HG03342 (cell line): ENCODE data around the gene SCUBE1.

ENCODE experiments used
- ATAC-seq: cut with Tn5 transposase; IDR thresholded peaks from one replicate; pipeline ENCODE4 v1.9.1; 2021; ENCODE audit warnings: mild to moderate bottlenecking, moderate library complexity; ENCODE audit not compliant: unreplicated experiment

The SCUBE1 gene

DNA sequence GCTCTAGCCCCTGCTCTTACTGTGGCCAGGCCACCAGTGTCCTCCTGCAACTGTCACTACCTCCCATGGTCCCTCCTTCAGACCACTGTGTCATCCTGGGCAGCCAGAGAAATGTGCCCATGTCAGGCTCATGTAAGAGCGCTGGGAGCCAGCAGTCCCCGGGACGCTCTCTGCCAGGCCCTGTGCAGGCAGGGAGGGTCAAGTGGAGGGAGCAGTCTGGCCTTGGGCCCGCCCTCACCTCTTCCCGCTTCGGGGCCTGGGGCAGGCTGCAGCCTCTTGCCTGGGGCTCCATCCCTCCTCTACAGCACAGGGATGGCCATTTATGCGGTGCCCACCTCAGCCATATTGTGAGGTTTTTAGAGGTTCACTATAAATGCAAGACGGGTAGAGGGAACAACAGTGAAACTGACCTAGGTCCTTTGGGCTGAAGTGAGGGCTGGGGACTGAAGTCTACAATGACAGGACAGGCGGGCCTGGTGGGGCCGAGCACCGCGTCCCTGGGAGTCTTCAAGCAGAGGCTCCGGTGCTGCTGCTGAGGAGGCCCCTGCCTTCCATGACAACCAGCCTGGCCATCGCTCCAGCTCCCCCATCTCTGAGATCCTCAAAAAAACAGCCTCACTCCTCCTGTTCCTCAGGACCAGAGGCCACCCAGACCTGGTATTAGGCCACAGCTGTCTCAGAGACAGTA lies 101.3 kb downstream of the SCUBE1 start:
- ATAC-seq = no peak

DNA sequence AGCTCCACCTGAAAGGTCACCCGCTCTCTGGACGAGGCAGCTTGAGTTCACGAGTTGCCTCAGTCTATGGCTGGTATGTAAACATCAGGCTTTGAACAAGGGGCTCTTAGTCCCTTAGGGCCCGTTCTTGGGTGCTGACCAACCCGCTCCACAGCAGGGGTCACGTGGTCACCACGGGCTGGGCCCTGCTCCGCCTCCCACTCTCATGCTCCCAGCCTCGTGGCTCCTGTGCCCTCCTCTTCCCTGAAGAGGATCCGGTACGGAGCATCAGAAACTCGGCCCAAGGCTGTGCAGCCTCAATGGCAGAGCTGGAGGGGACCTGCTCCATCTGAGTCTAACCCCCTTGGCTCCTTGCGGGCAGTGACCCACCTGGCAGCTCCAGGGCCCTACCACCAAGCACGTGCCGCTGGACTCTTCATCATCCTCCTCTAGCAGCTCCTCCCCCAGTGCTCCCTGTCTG lies 102.0 kb downstream of the SCUBE1 start:
- no peak for ATAC-seq

DNA sequence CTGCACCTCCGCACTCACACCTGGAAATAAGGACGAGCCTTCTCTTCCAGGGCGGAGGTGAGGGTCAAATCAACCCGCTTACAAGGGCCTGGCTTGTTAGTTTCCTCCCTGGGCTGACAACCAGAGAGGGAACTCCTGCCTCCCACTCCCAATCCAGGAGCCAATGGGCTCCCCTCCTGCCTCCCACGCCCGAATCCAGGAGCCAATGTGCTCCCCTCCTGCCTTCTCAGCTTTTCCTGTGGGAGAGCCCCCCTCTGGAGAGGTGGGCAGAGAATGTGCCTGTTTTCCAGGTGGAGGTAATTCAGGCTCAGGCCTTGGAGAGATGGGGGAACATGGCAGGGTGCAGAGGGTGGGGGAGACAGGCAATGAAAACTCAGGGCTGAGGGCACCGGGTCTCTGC lies 102.6 kb downstream of the SCUBE1 start:
- no peak for ATAC-seq

DNA sequence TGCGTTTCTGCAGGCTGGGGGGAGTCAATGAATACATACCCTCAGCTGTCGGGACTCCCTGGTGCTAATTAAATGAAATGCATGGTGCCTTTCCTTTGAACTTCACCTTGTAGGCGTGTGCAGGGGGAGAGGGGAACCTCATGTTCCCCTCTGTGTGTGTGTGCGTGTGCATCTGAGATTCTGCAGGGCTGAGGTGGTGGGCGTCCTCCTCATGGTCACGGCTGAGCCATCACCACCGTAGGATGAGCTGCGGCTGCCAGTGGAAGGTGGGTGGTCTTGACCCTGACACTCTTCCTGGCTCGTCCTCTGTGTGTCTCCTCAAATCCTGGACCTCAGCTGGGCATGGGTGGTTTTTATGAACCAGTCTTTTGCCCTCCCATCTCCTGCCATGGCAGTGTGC lies 103.2 kb downstream of the SCUBE1 start:
- no peak for ATAC-seq

DNA sequence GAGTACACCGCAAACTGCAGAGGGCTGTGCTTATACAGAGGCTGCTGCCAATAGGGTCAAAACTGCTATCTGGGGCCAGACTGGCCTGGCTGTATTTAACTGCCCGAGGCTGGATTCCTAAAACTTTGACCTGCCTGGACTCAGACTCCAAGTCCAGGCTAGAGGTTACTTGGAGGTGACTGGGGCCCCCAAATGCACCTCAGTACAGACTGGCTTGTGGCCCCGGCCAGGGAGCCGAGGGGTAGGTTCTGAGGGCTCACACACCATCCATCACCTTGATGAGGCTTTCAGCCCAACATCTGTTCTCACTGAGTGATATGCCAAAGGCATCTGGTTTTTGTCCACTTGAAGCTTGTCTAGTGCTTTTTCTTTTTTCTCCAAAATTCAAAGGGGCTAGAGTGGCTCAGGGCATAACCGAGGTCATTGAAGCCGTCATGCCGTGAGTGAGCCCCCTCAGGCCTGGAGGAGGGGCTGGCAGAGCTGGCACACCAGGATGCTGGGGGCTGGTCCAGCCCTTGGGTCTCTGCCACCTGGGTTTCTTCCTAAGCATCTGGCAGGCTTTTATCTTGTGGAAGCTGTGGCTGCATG lies 103.9 kb downstream of the SCUBE1 start:
- no peak for ATAC-seq

DNA sequence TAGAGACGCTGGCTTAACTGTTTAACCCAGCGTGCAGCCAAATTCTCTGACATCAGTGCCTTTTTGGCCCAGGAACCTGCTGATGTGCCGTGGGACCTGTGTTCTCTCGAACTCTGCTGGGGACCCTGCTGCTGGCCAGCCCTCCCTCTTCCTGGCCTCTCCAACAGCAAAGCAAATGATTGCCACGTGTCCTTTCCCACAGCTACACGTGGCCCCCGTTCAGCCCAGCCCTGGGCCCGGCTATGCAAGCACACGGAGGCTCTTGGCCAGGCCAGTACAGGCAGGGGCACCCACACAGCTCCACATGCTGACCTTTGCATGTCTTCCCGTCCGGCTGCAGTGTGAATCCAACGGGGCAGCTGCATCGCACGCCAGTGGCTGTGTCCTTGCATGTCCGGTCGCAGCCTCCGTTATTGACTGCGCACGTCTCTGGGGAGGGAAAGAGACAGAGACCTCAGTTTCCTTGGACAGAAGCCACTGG lies 104.6 kb downstream of the SCUBE1 start:
- no peak for ATAC-seq

DNA sequence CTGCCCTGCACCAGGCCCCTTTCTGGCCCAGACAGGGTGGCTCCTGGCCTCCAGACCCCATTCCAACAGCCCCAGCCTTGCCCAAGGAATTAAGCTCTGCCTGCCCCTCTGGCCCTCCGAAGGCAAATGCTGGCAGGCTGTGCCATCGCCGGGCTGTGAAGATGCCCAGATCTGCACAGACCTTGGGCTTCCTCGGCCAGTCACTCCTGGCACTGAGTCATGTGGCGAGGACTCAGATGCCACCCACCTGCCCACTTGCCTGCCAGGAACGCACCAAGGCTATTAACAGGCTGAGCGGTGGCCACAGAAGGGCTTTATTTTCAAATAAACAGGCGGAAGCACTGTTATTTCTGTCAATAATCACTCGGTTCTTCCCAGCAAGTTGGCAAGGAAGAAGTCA lies 105.9 kb downstream of the SCUBE1 start:
- ATAC-seq = no peak

DNA sequence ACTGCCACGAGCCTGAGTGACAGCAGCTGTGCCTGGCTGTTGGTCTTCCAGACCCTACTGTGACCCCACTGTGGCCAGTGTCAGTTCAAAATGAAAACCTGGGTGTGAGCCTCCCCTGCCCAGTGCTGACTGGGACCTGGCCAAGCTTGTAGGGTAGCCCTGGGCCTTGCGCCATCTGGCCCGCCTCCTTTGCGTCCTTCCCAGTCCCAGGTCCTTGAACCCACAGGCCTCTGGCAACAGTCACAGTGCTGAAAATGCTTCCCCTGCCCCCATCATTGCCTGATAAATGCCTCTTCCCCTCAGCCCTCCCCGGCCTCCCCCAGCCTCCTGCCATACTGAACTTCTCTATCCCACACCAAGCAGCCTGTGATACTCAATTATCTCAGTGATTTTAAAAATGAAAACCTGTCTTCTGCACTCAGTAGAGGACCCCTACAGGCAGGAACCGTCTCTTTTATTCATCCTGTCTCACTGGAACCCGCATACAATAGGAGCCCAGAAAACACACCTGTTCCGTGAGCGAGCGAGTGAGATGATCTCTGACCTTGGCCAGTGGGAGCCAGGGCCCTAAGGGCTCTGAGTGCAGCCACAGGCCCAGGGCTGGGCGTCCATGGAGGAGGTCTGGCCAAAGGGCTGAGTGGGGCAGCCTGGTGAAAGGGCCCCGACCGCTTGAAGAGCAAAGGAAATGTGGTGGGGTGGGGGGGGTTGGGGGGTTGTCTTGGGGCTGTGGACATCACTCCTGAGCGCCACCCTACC lies 106.6 kb downstream of the SCUBE1 start:
- no peak for ATAC-seq

DNA sequence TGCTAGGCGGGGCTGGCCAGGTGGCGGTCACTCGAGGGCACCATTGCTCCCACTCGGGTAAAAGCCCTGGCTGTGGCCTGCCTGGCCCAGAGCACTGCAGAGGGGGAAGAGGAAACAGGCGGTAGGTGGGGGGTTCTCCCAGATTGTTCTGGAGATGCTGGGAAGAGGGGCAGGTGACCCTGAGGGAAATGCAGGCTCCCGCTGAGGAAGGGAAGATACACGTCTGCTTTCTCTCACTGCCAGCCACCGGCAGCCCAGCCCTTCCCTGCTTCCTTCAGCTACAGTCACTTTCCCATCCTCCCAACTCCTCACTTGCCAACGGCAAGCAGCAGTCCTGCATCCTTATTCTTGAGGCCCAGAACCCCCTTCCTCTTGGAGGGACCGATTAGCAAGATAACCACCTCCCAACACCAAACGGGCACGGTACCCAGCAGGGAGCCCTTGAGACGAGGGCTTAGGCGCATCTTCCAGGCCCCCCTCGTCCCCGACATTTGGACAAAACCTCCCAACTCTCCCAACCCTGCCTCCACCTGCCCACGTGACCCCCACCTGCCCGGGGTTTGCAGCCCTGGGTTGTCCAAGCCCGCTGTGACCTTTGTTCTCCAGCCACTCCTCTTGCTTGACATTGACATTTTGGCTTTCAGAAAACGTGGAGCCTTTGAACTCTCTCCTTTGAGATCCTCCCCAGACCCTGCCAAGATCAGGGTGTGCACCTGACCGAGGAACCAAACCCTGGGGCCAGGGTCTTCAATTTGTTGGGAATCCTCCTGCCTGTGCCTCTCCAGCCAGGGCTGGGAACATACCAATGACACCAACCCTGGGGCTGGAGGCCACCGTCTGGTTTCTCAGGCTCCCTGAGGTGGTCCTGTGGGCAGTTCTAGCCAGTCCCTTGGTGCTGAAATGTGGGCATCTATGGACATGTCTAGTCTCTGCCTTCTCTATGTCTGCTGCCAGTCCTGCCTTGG lies 107.4 kb downstream of the SCUBE1 start:
- no peak for ATAC-seq

DNA sequence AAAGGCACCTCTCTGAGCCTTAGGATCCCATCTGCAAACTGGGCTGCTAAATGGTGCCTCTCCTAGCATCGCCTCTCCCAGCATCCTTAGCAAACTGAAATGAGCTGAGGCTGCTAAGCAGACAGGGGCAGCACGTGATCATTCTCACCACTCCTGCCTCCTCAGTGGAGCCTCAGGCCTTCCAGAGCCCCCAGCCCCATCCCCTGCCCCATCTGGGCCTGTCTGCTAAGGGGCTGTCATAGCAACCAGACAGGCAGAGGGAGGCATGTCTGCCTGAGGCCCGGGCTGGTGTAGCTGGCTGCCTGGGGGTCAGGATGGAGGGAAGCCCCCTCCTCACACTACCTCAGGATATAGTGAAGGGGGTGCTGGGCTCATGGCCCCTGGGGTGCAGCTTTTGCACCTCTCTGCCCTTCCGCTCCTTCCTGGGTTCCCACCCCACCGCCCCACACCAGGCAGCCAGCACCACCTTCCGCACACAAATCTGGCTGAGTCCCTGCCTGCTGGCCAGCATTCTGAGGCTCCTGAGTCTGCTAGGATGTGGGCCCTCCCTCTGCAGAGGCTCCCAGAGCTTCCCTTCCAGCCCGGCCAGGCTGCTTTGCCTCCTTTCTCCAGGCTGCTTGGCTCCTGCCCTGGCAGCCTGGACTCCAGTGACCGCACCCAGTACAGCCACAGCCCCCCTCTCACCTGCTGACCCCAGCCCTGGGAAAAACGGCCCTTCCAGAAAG lies 108.7 kb downstream of the SCUBE1 start:
- ATAC-seq = no peak

DNA sequence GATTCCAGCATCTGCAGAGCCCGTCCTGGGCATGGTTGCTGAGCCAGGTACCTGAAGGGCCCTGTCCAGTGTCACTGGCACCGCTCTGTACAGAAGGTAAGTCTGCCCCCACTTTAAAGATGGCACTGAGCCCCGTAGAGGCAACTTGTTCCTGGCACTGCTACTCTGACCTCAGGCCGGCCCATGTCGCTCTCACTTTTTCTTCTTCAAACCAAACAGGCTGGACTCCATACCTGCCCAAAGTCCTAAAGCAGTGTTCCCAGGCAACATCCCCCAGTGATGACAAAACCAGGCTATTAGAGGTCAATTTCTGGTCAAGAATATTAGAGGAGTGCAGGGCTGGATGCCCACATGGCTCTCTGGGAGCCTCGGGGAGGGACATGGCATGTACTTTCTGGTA lies 109.6 kb downstream of the SCUBE1 start:
- ATAC-seq = no peak

DNA sequence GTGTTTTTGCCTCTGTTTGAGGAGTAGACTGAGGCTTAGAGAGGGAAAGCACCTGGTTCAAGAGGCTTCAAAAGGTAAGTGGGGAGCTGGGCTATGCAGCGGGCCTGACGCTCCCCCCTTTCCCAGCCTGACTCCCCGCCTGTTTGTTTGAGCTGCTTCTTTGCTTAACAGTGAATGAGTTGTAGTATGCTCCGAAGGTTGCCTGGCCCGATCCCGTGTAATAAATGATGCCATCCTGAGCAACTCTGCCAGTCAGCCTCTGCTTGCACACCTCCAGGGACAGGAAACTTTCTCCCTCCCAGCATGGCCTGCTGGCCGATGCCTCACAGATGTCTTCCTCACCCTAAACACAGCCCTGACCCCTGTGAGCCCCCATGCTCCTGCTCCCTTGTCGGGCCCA lies 110.7 kb downstream of the SCUBE1 start:
- ATAC-seq = no peak

DNA sequence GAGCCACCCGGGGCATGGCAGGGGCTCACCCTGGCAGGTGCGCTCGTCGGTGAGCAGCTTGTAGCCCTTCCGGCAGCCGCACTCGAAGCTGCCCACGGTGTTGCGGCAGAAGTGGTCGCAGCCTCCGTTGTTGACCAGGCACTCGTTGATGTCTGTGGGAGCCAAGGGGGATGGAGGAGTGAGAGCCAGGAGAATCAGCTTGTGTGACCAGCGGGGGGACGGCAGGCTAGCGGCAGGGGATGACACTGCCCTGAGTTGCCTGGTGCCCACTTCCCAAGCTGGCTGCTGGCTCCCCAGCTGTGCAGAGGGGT lies 111.5 kb downstream of the SCUBE1 start:
- ATAC-seq = no peak

DNA sequence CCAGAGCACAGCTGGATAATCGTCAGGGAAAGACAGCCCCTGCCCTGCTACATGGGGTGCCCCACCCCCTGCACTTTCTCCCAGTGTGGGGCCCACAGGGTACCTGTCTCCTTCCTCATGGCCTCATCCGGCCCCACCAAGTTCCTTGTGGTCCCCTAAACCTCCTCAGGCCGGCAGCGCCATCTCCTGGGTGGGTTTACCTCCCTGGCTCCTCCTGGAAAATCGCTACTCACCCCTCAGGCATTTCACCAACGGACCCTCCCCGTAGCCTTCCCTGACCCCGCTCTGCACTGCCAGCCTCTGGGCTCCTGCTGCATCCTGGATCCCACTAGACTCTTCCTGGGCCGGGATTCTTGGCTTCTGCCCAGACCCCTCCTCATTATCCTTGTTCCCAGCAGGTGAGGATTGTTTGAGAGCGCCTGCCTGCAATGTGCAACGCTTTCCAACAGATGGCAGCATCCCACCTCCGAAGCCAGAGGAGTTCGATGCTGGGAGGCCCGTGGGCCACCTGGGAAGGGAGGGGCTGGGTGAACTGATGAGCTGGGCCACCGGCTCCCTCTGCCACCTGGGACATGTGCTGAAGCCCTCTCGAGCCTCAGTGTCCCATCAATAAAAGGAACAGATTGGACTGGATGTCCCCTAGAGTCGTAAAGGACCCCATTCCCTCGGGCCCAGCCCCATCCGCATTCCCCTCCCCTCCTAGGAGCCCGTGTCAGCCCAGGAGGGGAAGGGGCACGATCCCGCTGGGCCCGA lies 112.0 kb downstream of the SCUBE1 start:
- no peak for ATAC-seq

DNA sequence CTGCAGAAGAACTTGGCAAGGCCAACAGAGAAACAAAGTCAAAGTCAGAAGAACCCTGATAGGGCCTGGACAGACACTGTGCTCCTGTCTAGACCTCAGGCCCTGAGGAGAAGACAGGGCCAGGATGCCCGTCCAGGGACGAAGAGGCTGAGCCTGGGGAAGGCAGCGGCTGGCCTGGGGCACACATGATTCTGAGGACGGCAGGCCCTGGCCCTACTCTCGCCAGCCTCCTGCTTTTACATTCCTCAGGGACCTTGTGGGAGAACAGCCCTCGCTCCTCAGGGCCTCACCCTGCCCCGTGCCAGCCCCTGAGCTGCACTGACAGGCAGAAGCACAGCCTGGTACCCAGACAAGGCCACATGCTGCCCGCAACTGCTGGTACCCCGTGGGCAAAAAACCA lies 112.6 kb downstream of the SCUBE1 start:
- no peak for ATAC-seq

DNA sequence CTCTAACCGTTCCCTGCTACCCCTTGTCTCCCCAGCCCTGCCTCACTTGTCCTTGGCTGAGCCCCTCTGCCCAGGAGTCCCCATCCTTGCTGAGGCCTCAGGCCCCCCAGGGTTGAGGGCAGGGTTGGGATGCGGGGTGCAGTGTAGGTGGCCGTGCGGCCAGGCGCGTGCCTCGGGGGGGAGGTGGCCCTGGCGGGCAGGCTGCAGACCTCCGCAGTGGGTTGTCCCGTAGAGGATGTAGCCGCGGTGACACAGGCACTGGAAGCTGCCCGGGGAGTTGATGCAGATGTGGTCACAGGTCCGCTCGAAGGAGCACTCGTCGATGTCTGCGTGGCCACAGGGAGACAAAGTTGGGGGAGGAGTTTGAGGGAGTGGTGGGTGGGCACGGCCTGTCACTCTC lies 114.3 kb downstream of the SCUBE1 start:
- no peak for ATAC-seq

DNA sequence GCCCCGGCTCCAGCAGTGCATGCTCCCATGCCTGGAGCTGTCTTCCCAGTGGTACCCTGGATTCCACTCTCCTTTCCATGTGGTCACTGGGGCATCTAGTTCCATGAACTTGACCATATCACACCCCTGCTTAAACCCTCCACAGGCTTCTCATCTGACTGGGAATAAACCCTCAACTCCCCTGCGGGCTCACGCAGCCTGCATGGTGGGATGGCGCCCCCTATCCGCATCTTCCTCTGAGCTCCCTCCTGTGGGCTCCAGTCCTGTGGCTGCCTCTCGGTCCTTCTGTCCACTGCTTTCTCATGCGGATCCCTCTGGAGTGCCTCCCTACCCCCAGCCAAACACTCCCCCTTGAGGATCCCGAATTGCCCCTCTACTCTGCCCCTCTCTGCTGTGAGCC lies 114.8 kb downstream of the SCUBE1 start:
- ATAC-seq = no peak

DNA sequence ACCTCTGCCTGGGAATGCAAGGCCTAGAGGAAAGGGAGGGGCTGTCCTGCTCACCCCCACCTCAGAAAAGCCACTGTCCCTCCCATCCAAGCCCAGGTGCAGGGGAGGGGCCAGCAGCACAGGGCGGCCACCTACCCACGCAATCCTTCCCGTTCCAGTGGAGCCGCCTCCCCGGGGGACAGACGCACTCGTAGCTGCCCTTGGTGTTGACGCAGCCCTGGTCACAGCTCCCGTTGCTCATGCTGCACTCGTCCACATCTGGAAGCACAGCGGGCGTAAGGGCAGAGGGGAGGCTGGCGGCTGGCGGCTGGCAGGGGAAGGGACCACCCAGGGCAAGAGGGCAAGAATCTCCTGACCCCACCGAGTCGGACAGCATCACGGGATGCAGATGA lies 115.9 kb downstream of the SCUBE1 start:
- ATAC-seq = no peak

DNA sequence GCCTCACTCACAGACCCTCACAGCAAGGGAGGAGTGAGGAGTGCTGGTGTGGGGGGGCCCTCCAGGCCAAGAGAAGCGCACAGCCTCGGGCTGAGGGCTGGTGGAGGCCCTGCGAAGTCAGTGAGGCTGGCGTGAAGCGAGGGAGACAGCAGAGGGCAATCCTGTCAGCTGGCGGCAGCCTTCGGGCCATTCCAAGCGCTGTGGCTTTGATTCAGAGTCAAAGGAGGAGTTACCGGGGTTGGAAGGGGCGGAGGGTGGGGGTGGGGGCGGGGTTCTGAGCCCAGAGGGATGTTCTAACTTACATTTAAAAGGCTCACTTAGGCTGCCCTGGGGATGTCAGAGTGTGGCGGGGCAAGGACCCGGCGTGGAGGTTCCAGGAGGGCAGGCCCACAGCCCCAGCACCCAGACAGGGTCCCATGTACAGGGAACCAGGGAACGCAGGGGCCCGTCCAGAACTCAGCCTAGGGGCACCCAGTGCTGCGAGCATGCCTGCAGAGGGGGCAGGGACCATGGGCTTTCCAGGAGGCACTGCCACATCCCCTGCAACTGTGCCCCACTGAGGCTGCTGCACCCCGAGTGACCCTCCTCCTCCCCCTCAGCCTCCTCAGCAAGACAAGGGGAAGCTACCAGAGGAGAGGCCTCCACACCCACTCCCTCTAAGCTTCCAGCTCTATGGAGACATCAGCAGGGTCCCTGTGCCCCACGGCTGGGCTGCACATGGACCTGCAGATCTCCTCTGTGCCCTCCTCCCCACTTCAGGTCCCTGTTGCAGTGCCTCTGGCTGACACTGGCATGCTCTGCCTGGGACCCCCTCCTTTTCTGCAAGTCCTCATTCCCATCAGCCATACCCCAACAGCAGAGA lies 116.6 kb downstream of the SCUBE1 start:
- ATAC-seq = no peak
